ENCODE measurements around the gene KCNJ1.

Gene KCNJ1

GRCh38 chr11:128878455-128878854, 11.4 kb upstream of the KCNJ1 start:
- Mint-ChIP-seq H3K9me3 (no peaks in the 10 kb centered on the region), H3K4me1 (ENCODE audit: low read depth) (no peaks in the 10 kb centered on the region), H3K36me3 (ENCODE audit: low read depth) (no peaks in the 10 kb centered on the region), H3K4me3 (no peak overlapping the region), H3K27ac (no peak overlapping the region), H3K27me3 (peaks cover 12% of the 10 kb centered on the region)
- DNase-seq = no peak

DNA sequence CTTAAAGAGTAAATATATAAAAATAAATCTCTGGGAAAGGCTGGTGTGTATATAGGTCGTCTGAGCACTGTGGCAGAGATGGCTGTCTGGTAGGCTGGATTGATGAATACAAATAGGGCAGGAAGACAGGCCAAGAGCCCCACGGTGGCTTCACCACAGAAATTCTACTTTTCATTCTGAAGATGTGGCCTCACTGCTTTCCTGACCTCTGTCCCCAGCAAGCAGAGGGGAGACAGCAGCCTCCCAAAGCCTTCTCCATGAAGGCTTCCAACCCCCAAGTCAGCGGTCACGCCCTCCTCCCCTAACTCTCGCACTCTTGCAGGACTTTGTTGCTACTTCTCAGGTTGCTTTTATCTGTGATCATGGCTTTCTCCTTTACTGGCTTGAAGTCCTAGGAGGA, 10.6 kb upstream of the KCNJ1 start:
- no peak for DNase-seq
- Mint-ChIP-seq H3K27me3 (peaks cover 5% of the 10 kb centered on the region), H3K27ac (no peak overlapping the region), H3K4me3 (no peak overlapping the region), H3K4me1 (ENCODE audit: low read depth) (no peaks in the 10 kb centered on the region), H3K36me3 (ENCODE audit: low read depth) (no peaks in the 10 kb centered on the region), H3K9me3 (no peaks in the 10 kb centered on the region)

- H3K27ac Mint-ChIP-seq = no peak overlapping the region
- no peaks in the 10 kb centered on the region for H3K36me3 Mint-ChIP-seq (ENCODE audit: low read depth)
- H3K27me3 Mint-ChIP-seq = no peaks in the 10 kb centered on the region
- H3K4me1 Mint-ChIP-seq (ENCODE audit: low read depth) = no peaks in the 10 kb centered on the region
- H3K9me3 Mint-ChIP-seq = no peaks in the 10 kb centered on the region
- no peak for DNase-seq
- H3K4me3 Mint-ChIP-seq = no peak overlapping the region
Measured at GRCh38 chr11:128876133-128876650, 9.1 kb upstream of the KCNJ1 start.

DNA sequence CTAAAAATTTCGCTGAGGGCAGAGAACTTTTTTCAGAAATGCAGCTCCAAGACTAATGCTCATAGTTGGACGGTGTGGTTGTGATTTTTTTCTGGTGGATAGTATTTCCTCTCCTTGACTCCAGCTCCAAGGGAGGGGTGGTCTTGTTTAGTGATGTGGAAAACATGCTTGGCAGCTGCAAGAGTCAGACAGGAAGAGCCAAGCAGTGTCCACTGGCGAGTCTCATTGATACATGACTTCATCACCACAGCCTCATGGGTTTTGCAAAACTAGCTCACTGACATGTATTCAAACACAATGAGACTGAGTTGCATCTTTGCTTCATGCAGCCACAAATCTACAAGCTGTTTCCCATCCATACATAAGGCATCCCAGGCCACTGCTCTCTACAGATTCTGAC, 7.3 kb upstream of the KCNJ1 start:
- DNase-seq = no peak
- Mint-ChIP-seq H3K27ac (no peak overlapping the region), H3K4me3 (no peak overlapping the region), H3K4me1 (ENCODE audit: low read depth) (no peaks in the 10 kb centered on the region), H3K36me3 (ENCODE audit: low read depth) (no peaks in the 10 kb centered on the region), H3K9me3 (no peaks in the 10 kb centered on the region), H3K27me3 (no peaks in the 10 kb centered on the region)

- DNase-seq = no peak
- Mint-ChIP-seq H3K4me1 (ENCODE audit: low read depth) (no peaks in the 10 kb centered on the region), H3K27ac (no peak overlapping the region), H3K4me3 (no peak overlapping the region), H3K9me3 (no peaks in the 10 kb centered on the region), H3K36me3 (ENCODE audit: low read depth) (no peaks in the 10 kb centered on the region), H3K27me3 (no peaks in the 10 kb centered on the region)
Measured at GRCh38 chr11:128872594-128872993, 5.5 kb upstream of the KCNJ1 start.

- no peak for DNase-seq
- Mint-ChIP-seq H3K9me3 (no peaks in the 10 kb centered on the region), H3K27ac (no peak overlapping the region), H3K4me1 (ENCODE audit: low read depth) (no peaks in the 10 kb centered on the region), H3K27me3 (no peaks in the 10 kb centered on the region), H3K4me3 (no peak overlapping the region), H3K36me3 (ENCODE audit: low read depth) (no peaks in the 10 kb centered on the region)
Measured at GRCh38 chr11:128872094-128872493, 5.0 kb upstream of the KCNJ1 start.

DNA sequence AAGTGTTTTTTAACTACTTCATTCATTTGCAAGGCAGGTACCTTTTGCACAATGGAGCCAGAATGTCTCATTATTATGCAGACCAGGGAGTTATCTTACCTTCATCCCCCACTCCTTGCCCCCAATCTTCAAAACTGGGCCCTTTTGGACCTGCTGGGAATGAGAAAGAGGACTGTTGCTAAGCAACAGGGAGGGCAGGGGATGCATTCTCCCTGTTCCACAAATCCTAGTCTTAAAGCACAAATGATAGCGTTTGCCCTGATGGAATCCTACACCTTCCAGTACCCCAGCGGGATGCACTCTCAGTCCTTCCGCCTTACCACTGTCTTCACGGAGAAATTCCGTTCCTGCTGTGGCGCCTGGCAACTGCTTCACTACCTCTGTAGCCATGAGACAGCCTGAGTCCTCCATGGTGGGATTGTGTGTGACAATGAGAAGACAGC, 4.1 kb upstream of the KCNJ1 start:
- Mint-ChIP-seq H3K4me3 (no peak overlapping the region), H3K27me3 (no peaks in the 10 kb centered on the region), H3K4me1 (ENCODE audit: low read depth) (no peaks in the 10 kb centered on the region), H3K36me3 (ENCODE audit: low read depth) (no peaks in the 10 kb centered on the region), H3K27ac (no peak overlapping the region), H3K9me3 (no peaks in the 10 kb centered on the region)
- no peak for DNase-seq

DNA sequence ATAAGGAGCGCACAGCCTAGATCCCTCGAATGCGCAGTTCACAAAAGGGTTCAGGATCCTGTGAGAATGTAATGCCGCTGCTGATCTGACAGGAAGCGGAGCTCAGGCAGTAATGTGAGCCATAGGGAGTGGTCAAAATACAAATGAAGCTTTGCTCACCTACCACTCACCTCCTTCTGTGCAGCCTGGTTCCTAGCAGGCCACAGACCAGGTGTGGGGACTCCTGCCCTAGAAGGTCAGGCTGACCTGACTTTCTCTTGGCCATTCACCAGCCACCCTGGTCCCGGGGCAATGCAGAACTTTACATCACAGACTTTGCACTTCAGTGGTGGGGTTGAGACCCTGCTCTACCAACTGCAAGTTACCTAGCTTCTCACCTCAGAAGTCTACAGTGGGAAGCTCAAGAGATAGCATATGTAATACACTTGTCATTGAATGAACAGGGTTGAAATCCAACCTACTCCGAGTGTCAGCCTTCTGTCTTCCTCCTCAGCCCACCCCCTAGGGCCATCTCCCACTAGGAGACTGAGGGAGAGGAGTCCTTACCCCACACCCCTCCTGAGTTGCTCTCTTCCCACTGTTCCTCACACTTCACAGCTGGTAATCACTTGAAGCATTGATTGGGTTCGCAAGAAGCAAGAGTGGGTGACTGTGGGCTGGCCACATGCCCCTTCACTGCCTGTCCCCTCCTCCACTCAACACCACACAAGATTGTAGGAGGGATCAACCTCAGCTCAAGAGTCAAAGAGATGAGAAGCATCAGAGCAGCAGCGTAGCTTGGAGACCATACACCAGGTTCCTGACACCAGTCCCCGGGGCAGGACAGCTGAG, 2.0 kb upstream of the KCNJ1 start:
- H3K27me3 Mint-ChIP-seq = no peaks in the 10 kb centered on the region
- no peaks in the 10 kb centered on the region for H3K4me1 Mint-ChIP-seq (ENCODE audit: low read depth)
- H3K4me3 Mint-ChIP-seq = no peak overlapping the region
- peak; percentile 47 for DNase-seq
- H3K9me3 Mint-ChIP-seq = no peaks in the 10 kb centered on the region
- H3K27ac Mint-ChIP-seq = no peak overlapping the region
- no peaks in the 10 kb centered on the region for H3K36me3 Mint-ChIP-seq (ENCODE audit: low read depth)

- no peaks in the 10 kb centered on the region for H3K9me3 Mint-ChIP-seq
- H3K4me1 Mint-ChIP-seq (ENCODE audit: low read depth) = no peaks in the 10 kb centered on the region
- no peak overlapping the region for H3K4me3 Mint-ChIP-seq
- no peaks in the 10 kb centered on the region for H3K27me3 Mint-ChIP-seq
- DNase-seq = no peak
- H3K27ac Mint-ChIP-seq = no peak overlapping the region
- no peaks in the 10 kb centered on the region for H3K36me3 Mint-ChIP-seq (ENCODE audit: low read depth)
Measured at GRCh38 chr11:128865490-128865889, 1.6 kb downstream of the KCNJ1 start.

DNA sequence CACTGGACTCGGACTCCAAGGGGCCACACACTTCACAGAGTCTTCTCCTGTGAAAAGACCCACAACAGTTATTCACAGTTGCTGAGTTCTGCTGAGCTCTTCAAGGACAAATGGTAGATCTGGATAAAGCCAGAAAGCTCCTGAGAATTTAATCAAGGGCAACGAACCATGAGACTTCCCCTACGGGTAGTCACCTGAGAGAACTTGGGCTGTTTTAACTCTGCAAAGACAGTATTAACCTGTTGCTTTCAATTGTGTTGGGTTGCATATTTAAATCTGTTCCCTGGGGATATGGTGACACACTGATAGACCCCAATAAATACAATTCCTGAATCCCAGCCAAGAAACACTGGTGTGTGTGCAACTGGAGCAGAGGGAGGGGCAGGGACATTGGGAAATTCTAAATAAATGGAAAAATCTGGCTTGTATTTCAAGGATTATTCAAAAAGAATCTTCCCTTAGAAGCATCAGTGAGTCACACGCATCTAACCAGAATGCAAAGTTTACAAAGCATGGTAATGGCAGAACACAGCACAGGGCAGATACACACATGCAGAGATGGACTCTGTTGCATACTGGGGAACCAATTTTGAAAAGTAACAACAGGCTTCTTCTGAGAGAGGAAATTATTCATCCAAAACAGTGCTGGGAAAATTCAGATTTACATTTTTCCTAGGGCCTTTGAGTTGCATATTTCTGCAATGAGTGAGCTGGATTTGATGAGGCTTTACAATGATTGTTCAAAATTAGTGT, 4.0 kb downstream of the KCNJ1 start:
- H3K4me3 Mint-ChIP-seq = no peak overlapping the region
- no peaks in the 10 kb centered on the region for H3K9me3 Mint-ChIP-seq
- H3K36me3 Mint-ChIP-seq (ENCODE audit: low read depth) = no peaks in the 10 kb centered on the region
- no peak overlapping the region for H3K27ac Mint-ChIP-seq
- H3K27me3 Mint-ChIP-seq = peaks cover 4% of the 10 kb centered on the region
- H3K4me1 Mint-ChIP-seq (ENCODE audit: low read depth) = peaks cover 4% of the 10 kb centered on the region
- DNase-seq = no peak

DNA sequence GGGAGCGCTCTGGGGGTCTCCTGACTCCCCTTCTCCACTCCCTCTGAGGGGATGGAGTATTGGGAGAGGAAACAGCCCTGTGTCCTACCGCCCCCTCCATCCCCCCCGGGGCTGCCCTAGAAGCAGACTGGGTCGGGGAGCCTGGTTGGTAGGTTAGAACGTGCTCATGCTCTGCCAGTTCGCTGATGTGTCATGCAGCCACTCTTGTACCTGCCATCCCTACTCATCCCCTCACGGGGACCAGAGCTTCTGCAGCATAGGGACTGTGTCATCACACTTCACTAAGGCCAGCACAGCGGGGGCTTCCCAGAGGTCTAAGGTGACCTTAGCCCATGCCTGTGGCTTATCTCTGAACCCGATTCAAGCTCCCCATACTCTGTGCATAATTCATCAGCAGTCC, 4.7 kb downstream of the KCNJ1 start:
- peaks cover 4% of the 10 kb centered on the region for H3K27me3 Mint-ChIP-seq
- no peak overlapping the region for H3K4me3 Mint-ChIP-seq
- peaks cover 4% of the 10 kb centered on the region for H3K4me1 Mint-ChIP-seq (ENCODE audit: low read depth)

DNA sequence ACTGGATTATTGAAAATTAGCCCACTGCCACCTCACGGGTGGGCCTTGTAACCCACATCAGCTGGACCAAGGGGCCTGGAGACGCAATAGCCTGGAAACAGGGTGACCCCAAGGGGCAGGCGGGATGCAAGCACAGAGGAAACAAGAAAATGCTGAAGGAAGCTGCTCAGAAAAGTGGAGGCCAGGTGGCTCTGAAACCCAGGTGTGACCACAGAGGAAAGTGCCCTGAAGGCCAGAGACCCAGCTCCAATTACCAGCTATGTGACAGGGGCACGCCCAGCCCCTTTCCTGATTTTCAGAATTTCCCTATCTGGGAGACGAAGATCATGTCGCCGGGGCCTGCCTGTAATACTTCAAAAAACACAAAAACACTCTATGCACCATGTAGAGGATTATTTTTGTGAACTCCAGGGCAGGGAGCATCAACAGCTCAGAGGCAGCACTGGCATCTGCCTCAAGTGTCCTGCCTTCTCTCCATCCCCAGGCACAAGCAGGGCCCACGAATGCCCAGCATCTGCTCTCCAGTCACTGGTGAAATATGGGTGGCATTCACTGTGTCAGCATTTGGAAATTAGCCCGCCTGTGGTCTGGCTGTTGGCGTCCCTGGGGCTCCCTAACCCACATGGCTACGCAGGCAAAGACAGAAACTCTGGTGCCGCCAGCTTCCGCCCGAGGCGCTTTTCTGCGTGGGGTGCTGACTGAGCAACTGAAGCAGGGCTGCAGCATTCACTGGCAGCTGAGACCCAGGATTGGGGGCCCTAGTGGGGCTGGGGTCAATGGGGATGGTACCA, 6.3 kb downstream of the KCNJ1 start:
- Mint-ChIP-seq H3K4me3 (no peak overlapping the region), H3K9me3 (no peaks in the 10 kb centered on the region), H3K27ac (no peak overlapping the region), H3K36me3 (ENCODE audit: low read depth) (no peaks in the 10 kb centered on the region), H3K4me1 (ENCODE audit: low read depth) (peaks cover 4% of the 10 kb centered on the region), H3K27me3 (peaks cover 4% of the 10 kb centered on the region)
- DNase-seq = no peak

More for the DNA sequence above, 4.7 kb downstream of the KCNJ1 start:
- no peak for DNase-seq
- no peaks in the 10 kb centered on the region for H3K9me3 Mint-ChIP-seq
- H3K36me3 Mint-ChIP-seq (ENCODE audit: low read depth) = no peaks in the 10 kb centered on the region
- no peak overlapping the region for H3K27ac Mint-ChIP-seq

GRCh38 chr11:128859563-128860441, 7.3 kb downstream of the KCNJ1 start:
- Mint-ChIP-seq H3K4me3 (no peak overlapping the region), H3K9me3 (no peaks in the 10 kb centered on the region), H3K4me1 (ENCODE audit: low read depth) (peaks cover 4% of the 10 kb centered on the region), H3K27ac (no peak overlapping the region), H3K27me3 (peaks cover 4% of the 10 kb centered on the region), H3K36me3 (ENCODE audit: low read depth) (no peaks in the 10 kb centered on the region)
- peak; percentile 82 for DNase-seq

DNA sequence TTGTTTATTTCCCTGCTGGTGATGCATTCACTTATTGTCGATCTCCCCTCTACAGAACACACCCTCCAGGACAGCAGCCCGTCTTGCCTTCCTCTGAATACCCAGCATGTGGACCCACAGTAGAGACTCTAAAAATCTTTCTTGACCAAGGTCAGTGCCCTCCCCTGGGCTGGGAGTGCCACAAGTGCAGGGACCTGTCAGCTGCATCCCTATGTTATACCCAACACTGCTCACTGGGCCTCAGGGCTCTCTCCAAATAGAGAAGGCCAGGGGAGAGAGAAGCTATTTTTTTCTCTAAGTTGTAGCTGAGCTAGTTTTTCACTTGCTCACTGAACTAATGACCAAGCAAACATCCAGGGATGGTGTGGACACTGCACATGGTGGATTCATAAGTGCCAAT, 9.8 kb downstream of the KCNJ1 start:
- Mint-ChIP-seq H3K4me3 (no peak overlapping the region), H3K4me1 (ENCODE audit: low read depth) (peaks cover 4% of the 10 kb centered on the region), H3K9me3 (no peaks in the 10 kb centered on the region), H3K27me3 (peaks cover 4% of the 10 kb centered on the region), H3K36me3 (ENCODE audit: low read depth) (no peaks in the 10 kb centered on the region), H3K27ac (no peak overlapping the region)
- no peak for DNase-seq

Measured in activated T-cell treated with anti-CD3 and anti-CD28 coated beads, Interleukin-2, amount 50 U/mL, for 24 hours (primary cell).